IPS-15b (cell line): Measurements from ENCODE around the gene GATAD2B.
"Not testable (repeated sequence)": the region's sequence is repeated elsewhere in the genome, so short reads cannot be mapped to it uniquely, and the experiment has no call there.

Source experiments
- H3K27me3 ChIP-seq: one replicate; pipeline ENCODE4 v1.6.1; 2013; ENCODE audit warnings: low read length; ENCODE audit not compliant: control insufficient read depth, insufficient read depth
- H3K36me3 ChIP-seq: one replicate; pipeline ENCODE4 v1.6.1; 2013; ENCODE audit warnings: low read length; ENCODE audit not compliant: control insufficient read depth, insufficient read depth
- H3K4me1 ChIP-seq: one replicate; pipeline ENCODE4 v1.6.1; 2013; ENCODE audit warnings: mild to moderate bottlenecking, low read length; ENCODE audit not compliant: control insufficient read depth, insufficient read depth
- H3K4me3 ChIP-seq: one replicate; pipeline ENCODE4 v1.5.1; 2013; ENCODE audit warnings: low read depth, low read length
- H3K9ac ChIP-seq: one replicate; pipeline ENCODE4 v1.6.1; 2013; ENCODE audit warnings: low read depth, mild to moderate bottlenecking, low read length
- H3K9me3 ChIP-seq: one replicate; pipeline ENCODE4 v1.6.1; 2013; ENCODE audit warnings: mild to moderate bottlenecking, low read length; ENCODE audit not compliant: control insufficient read depth, insufficient read depth

Gene GATAD2B

DNA sequence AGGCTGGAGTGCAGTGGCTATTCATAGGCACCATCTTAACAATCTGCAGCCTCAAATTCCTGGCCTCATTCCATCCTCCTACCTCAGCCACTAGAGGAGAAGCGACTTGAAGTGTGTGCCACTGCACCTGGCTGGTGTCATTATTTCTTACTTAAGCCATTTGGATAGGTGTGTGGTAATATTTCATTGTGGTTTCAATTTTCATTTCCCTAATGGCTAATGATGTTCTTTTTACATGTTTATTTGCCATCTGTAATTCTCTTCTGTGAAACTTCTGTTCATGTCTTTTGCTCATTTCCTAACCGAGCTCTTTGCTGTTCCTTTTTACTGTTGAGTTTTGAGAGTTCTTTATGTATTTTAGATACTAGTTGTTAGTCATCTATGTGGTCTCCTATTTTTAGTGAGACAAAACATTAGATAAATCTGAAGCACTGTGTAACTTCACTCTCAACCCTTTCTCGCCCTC is 80.7 kb downstream of the GATAD2B start:
- H3K9me3 ChIP-seq: no peaks in the 10 kb centered on the region
- H3K4me3 ChIP-seq: no peak overlapping the region
- no peak overlapping the region for H3K9ac ChIP-seq
- no peaks in the 10 kb centered on the region for H3K4me1 ChIP-seq
- H3K36me3 ChIP-seq: no peaks in the 10 kb centered on the region
- H3K27me3 ChIP-seq: no peaks in the 10 kb centered on the region

DNA sequence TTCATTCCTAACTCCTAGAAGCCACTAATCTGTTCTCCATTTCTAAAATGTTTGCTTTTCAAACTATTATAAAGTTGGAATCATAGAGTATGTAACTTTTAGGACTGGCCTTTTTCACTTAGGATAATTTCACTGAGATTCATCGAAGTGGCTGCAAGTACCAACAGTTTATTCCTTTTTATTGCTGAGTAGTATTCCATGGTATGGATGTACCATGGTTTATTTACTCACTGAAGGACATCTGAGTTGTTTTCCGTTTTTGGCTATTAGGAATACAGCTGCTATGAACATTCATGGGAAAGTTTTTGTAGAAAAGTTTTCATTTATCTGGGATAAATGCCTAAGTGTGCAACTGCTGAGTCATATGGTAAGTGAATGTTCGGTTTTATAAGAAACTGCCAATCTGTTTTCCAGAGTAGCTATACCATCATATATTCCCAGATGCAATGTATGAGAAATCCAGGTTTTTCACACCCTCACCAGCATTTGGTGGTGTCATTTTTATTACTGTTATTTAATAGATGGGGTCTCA is 81.2 kb downstream of the GATAD2B start:
- Histone ChIP-seq H3K9me3 (no peaks in the 10 kb centered on the region), H3K27me3 (no peaks in the 10 kb centered on the region), H3K36me3 (no peaks in the 10 kb centered on the region), H3K4me3 (no peak overlapping the region), H3K9ac (no peak overlapping the region), H3K4me1 (no peaks in the 10 kb centered on the region)

DNA sequence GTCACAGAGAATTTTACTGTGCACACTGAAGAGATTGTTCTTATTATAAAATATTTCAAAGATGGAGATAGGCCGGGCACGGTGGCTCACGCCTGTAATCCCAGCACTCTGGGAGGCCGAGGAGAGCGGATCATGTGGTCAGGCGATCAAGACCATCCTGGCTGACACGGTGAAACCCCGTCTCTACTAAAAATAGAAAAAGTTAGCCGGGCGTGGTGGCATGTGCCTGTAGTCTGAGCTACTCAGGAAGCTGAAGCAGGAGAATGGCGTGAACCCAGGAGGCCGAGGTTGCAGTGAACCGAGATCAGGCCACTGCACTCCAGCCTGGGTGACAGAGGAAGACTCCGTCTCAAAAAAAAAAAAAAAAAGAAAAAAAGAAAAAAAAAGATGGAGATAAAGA is 82.0 kb downstream of the GATAD2B start:
- not testable (repeated sequence) for H3K36me3 ChIP-seq, H3K9ac ChIP-seq, H3K4me3 ChIP-seq, H3K9me3 ChIP-seq, H3K4me1 ChIP-seq, H3K27me3 ChIP-seq

DNA sequence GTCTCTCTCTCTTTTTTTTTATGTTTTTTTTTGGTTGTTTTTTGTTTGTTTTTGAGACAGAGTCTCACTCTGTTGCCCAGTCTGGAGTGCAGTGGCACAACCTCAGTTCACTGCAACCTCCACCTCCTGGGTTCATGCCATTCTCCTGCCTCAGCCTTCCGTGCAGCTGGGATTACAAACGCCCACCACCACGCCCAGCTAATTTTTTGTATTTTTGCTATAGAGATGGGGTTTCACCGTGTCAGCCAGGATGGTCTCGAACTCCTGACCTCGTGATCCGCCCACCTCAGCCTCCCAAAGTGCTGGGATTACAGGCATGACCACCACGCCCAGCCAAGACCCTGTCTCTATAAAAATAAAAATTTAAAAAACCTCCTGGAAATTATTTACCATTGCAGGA is 88.8 kb downstream of the GATAD2B start:
- not testable (repeated sequence) for H3K9me3 ChIP-seq, H3K36me3 ChIP-seq, H3K4me1 ChIP-seq, H3K9ac ChIP-seq, H3K4me3 ChIP-seq, H3K27me3 ChIP-seq

DNA sequence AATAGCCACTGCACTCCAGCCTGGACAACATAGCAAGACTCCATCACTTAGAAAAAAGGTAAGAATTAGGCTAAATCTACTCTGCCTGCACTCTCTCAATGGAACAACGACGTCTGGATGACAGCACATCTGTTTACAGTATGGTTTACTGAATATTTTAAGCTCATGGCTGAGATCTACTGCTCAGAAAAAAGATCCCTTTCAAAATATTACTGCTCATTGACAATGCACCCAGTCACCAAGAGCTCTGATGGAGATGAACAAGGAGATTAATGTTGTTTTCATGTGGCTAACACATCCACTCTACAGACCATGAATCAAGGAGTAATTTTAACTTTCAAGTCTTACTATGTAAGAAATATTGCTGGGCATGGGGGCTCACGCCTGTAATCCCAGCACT is 89.6 kb downstream of the GATAD2B start:
- H3K4me1 ChIP-seq: no peaks in the 10 kb centered on the region
- H3K27me3 ChIP-seq: no peaks in the 10 kb centered on the region
- H3K9ac ChIP-seq: no peak overlapping the region
- peaks cover 2% of the 10 kb centered on the region for H3K36me3 ChIP-seq
- H3K9me3 ChIP-seq: no peaks in the 10 kb centered on the region
- H3K4me3 ChIP-seq: no peak overlapping the region

DNA sequence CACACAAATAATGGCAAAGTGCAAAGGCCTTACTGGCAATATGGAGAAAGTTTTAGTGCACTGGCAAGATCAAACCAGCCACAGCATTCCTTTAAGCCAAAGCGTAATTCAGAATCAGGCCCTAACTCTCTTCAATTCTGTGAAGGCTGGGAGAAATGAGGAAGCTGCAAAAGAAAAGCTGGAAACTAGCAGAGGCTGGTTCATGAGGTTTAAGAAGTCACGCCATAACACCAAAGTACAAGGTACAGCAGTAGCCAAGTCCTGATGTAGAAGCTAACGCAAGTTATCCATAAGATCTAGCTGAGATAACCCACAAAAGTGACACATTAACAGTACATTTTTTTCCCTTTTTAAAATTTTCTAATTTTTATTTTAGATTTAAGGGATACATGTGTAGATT is 90.5 kb downstream of the GATAD2B start:
- no peaks in the 10 kb centered on the region for H3K27me3 ChIP-seq
- peaks cover 6% of the 10 kb centered on the region for H3K36me3 ChIP-seq
- H3K9ac ChIP-seq: no peak overlapping the region
- no peaks in the 10 kb centered on the region for H3K9me3 ChIP-seq
- H3K4me3 ChIP-seq: no peak overlapping the region
- H3K4me1 ChIP-seq: no peaks in the 10 kb centered on the region

DNA sequence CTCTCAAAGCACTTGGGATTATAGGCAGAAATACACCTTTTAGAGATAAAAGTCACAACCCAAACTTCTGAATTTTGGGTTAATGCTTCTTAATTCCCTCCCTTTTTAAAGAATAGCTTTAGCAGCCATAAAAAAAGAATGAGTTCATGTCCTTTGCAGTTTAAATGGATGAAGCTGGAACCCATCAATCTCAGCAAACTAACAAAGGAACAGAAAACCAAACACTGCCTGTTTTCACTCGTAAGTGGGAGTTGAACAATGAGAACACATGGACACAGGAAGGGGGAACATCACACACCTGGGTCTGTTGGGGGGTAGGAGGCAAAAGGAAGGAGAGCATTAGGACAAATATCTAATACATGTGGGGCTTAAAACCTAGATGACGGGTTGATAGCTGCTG is 91.7 kb downstream of the GATAD2B start:
- Histone ChIP-seq H3K36me3 (peaks cover 10% of the 10 kb centered on the region), H3K9ac (no peak overlapping the region), H3K27me3 (no peaks in the 10 kb centered on the region), H3K4me3 (no peak overlapping the region), H3K9me3 (no peaks in the 10 kb centered on the region), H3K4me1 (no peaks in the 10 kb centered on the region)

DNA sequence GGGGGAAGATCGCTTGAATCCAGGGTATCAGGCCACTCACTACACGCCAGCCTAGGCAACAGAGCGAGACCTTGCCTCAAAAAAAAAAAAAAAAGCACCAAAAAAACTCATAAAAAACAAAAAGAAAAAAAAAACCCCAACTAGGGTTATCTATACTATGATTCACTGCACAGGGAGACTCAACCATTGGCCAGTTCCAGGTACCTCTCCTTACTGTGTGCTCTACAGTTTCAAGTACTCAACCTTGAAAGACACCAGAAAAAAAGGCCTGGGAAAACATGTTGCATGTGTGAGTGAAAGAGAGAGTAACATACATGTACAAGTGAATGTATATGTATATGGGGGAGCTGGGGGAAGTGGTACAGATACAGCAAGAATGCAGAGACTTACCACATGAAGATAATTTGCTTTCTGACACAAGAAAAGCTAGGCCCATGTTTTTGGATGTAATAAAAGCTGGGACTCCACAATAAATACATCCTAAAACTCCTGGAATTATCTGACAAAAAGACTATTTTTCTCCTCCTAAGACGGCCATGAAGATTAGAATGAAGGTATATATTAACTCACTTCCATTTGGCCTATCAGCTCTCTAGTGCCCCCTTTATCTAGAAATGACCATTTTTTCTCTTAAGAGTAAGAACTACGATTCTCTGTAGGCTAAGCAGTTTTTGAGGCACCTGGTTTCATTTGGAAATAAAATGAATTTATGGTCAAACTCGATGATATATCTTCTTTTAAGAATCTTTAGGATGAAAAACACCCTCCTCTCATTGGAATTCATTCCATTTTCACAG is 95.4 kb downstream of the GATAD2B start:
- H3K27me3 ChIP-seq: no peaks in the 10 kb centered on the region
- H3K9ac ChIP-seq: no peak overlapping the region
- no peaks in the 10 kb centered on the region for H3K9me3 ChIP-seq
- peaks cover 10% of the 10 kb centered on the region for H3K36me3 ChIP-seq
- H3K4me3 ChIP-seq: no peak overlapping the region
- H3K4me1 ChIP-seq: no peaks in the 10 kb centered on the region

DNA sequence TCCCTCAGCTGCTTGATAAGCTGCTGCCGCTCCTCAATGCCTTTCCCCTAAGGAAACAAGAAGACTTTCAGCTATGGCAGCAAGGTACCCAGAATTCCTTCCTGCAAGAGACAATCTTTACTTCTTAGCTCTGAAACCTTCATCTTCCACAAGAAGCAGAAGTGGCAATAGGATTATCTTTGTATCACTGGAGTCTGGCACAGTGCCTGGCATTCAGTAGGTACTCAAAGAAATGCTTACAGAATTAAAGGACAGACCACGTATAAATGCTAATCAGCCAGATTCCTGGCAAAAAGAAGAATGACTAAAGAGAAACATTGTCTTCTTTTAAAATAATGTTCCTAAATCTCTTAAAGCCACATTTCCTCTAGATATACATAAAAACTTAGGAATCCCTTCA is 103.9 kb downstream of the GATAD2B start:
- H3K9ac ChIP-seq: no peak overlapping the region
- no peaks in the 10 kb centered on the region for H3K4me1 ChIP-seq
- H3K27me3 ChIP-seq: no peaks in the 10 kb centered on the region
- H3K36me3 ChIP-seq: peaks cover 34% of the 10 kb centered on the region
- H3K4me3 ChIP-seq: no peak overlapping the region
- no peaks in the 10 kb centered on the region for H3K9me3 ChIP-seq

DNA sequence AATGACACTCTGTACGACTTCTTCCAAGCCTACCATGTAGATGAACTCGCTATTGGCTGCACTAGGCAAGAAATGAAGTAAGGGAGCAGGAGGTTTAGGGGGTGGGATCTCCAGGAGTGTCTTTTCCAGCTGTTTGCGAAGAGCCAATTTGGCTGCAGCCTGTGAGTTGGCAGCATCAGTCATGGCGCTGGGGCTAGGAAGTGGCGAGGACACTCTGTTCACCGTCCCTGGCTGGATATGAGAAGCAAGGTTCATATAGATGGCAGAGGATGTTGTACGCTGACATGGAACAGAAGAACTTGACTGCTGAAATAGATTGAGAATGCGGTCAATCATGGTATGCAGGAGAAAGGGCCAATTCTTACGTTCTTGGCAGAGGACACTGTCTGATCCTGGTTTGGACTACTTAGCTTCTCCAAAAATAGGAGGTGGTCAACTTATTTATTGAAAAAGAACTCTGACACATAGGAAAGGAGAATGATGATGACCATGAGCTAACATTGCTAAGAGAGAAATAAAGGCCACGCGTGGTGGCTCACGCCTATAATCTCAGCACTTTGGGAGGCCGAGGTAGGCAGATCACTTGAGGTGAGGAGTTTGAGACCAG is 106.4 kb downstream of the GATAD2B start:
- H3K4me1 ChIP-seq: no peaks in the 10 kb centered on the region
- H3K9ac ChIP-seq: no peak overlapping the region
- no peaks in the 10 kb centered on the region for H3K9me3 ChIP-seq
- no peaks in the 10 kb centered on the region for H3K27me3 ChIP-seq
- H3K36me3 ChIP-seq: peaks cover 51% of the 10 kb centered on the region
- H3K4me3 ChIP-seq: no peak overlapping the region

DNA sequence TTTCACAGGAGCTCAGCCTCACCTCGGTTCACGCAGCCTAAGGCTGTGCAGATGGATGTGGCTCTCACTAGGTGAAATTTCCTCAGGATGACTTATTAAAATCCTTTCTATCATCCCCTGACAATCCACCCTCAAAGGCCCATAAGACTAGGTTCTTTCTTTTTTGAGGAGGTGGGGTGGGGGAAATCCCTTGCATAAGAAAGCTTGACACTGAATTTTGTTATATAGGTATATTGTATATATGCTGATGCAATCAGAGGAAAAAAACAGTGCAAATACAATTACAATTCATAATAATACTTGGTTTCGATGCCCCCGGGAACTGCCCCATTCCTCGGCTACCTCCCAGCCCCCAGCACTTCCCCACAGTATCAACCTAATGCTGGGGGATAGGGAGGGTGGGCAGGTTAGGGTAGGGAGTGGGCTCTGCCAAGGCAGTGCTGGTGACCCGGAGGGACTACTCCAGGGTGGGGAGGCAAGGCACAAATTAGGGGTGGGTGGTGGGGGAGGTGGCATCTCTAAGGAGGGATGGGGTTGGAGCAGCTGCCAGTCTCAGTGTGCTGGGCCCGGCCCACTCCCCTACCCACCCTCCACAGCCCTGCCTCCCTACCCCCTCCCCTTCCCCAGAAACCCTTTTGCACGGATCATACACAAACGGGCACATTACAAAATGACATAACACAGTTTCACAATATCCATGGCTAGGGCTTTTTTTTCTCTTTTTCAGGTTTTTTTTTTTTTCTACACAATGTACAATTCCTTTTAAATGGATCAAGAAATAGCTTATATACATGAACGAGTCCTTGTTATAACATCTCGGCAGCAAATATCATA is 116.7 kb downstream of the GATAD2B start:
- Histone ChIP-seq H3K9ac (no peak overlapping the region), H3K4me3 (no peak overlapping the region), H3K27me3 (no peaks in the 10 kb centered on the region), H3K36me3 (peaks cover 10% of the 10 kb centered on the region), H3K9me3 (no peaks in the 10 kb centered on the region), H3K4me1 (no peaks in the 10 kb centered on the region)
